Prostate gland (tissue), 2 donors: ENCODE measurements around the gene ATP1B3. TPM values are rescaled to one million over a fixed set of nuclear protein-coding genes. Genes with fewer than 3 reads are reported as not detected.
"Not testable (repeated sequence)": the region's sequence is repeated elsewhere in the genome, so short reads cannot be mapped to it uniquely, and the experiment has no call there.

ENCODE experiments used
- DNase-seq: peaks from one replicate; pipeline ENCODE4 v3.0.0-alpha.2; 2019; ENCODE audit warnings: low spot score
- H3K27ac ChIP-seq, 2 donors: fragments of 200-600 bp; sonication (generic); 2 replicates each; pipeline ENCODE4 v1.5.1; 2017 to 2019
- H3K27me3 ChIP-seq: fragments of 200-600 bp; sonication (generic); replicated peaks from 2 replicates; pipeline ENCODE4 v1.5.1; 2019; ENCODE audit not compliant: insufficient read depth
- H3K36me3 ChIP-seq, 2 donors: fragments of 200-600 bp; sonication (generic); 1 replicate in 1 of 2; 2 replicates in 1 of 2; pipeline versions ENCODE4 v1.5.1 to v1.8.1; 2017 to 2019
- H3K4me1 ChIP-seq: fragments of 200-600 bp; sonication (generic); replicated peaks from 2 replicates; pipeline ENCODE4 v1.5.1; 2019
- H3K4me3 ChIP-seq, 2 donors: fragments of 200-600 bp; sonication (generic); 2 replicates each; pipeline ENCODE4 v1.5.1; 2017 to 2019
- H3K9me3 ChIP-seq: fragments of 200-600 bp; sonication (generic); 2 replicates; pipeline ENCODE4 v1.5.1; 2017
- CTCF ChIP-seq, 4 experiments: fragments of 200-600 bp in 2 of 4; fragments of 450-650 bp in 2 of 4; sonication (generic) in 2 of 4; IDR thresholded peaks; 1 replicate in 3 of 4; 2 replicates in 1 of 4; pipeline ENCODE4 v1.5.1; 2016 to 2019; ENCODE audit warnings: antibody characterized with exemption in 4 of 4, mild to moderate bottlenecking in 2 of 4, moderate library complexity in 2 of 4
- POLR2A ChIP-seq: fragments of 450-650 bp; IDR thresholded peaks from one replicate; pipeline ENCODE4 v1.6.1; 2016; ENCODE audit warnings: antibody characterized with exemption, mild to moderate bottlenecking
- POLR2AphosphoS5 ChIP-seq: sonication (generic); formaldehyde crosslinking; IDR thresholded peaks from one replicate; pipeline ENCODE4 v1.6.1; 2017; ENCODE audit warnings: antibody characterized with exemption
- WGBS: methylation state at CpG from one replicate; pipeline ENCODE4 v1.1.5; 2018; 5-methylcytosine and 5-hydroxymethylcytosine counted together
- intact Hi-C: fragments of 100-400 bp; cut with DNase I; formaldehyde crosslinking; loops from one replicate; pipeline ENCODE4 v1.14.2; 2022
- small RNA-seq, 2 donors: library from RNA; depleted of rRNA; stranded (forward); fragments of <200 nt; gene quantifications; one replicate each; pipeline ENCODE3, GENCODE V24; 2016
- total RNA-seq, 2 donors: library from RNA; depleted of rRNA; stranded (reverse); fragments of >200 nt; gene quantifications; one replicate each; pipeline ENCODE4 v1.1.0, GENCODE V29; 2016

ATP1B3 gene
- total RNA-seq, 2 donors from 2014 or later = 47.7 to 51.2 TPM

GRCh38 chr3:141971571-141971970 lies 95.1 kb downstream of the ATP1B3 start:
- H3K4me3 ChIP-seq = no peak overlapping the region
- TF ChIP-seq POLR2A (no peak), POLR2AphosphoS5 (no peak), CTCF (IDR thresholded peaks at IDR 0.05) (no peak)
- intact Hi-C loops = no loop called here
- no peaks in the 10 kb centered on the region for H3K9me3 ChIP-seq
- H3K27me3 ChIP-seq = no peaks in the 10 kb centered on the region
- H3K4me1 ChIP-seq = no peaks in the 10 kb centered on the region
- no peak overlapping the region for H3K27ac ChIP-seq
- H3K36me3 ChIP-seq = no peaks in the 10 kb centered on the region
- DNase-seq = no peak
- WGBS = 95% methylated on average over 1 of the region's 1 CpG

- Histone ChIP-seq H3K36me3 (no peaks in the 10 kb centered on the region), H3K27ac (no peak overlapping the region), H3K27me3 (no peaks in the 10 kb centered on the region), H3K9me3 (no peaks in the 10 kb centered on the region), H3K4me1 (no peaks in the 10 kb centered on the region), H3K4me3 (no peak overlapping the region)
- intact Hi-C loops = no loop called here
- WGBS = 94% methylated on average over 2 of the region's 2 CpGs
- DNase-seq = no peak
- no peak for TF ChIP-seq POLR2AphosphoS5
- no peak for TF ChIP-seq POLR2A
- no peak for TF ChIP-seq CTCF (IDR thresholded peaks at IDR 0.05)
Measured at GRCh38 chr3:141972399-141972798, 96.0 kb downstream of the ATP1B3 start.

GRCh38 chr3:141974777-141975176 lies 98.3 kb downstream of the ATP1B3 start:
- H3K27ac ChIP-seq, H3K36me3 ChIP-seq, H3K4me3 ChIP-seq, H3K4me1 ChIP-seq, H3K27me3 ChIP-seq, H3K9me3 ChIP-seq, intact Hi-C loops, DNase-seq: not testable (repeated sequence)
- 96% methylated on average over 8 of the region's 8 CpGs for WGBS

Small RNA genes within 50 kb of the gene (small RNA-seq; reads per million reads assigned to genes)
- gene HMGN2P25 (0 reads per million in 2 donors), gene RNU6-509P (0 reads per million in 2 donors)

Other genes starting within 250 kb of the ATP1B3 start
- 10 to 100 TPM; 68.5 to 92.4 TPM for gene RNF7, start 138.3 kb upstream of the ATP1B3 start, total RNA-seq
- under 1 TPM in 1 of 2 donors, not detected in 1; 0.17 TPM for gene GRK7, start 113.2 kb upstream of the ATP1B3 start, total RNA-seq